IMR-90 (cell line): ENCODE results near the gene MPPED1. TPM values are rescaled to one million over a fixed set of nuclear protein-coding genes. Genes with fewer than 3 reads are reported as not detected.

Experiments
- ATAC-seq: fragments of 200-7000 bp; cut with Tn5 transposase; 2 replicates; pipeline ENCODE4 v1.9.1; 2020; ENCODE audit warnings: low read depth, mild to moderate bottlenecking, moderate library complexity
- BruUV-seq: library from RNA; stranded (reverse); fragments of 400-500 nt; replicated peaks from 2 replicates; lab custom pipeline; 2021; lab: Mats Ljungman, UMichigan
- CTCF ChIA-PET: fragments of 300-600 bp; formaldehyde crosslinking; extraction: SDS; loops from one replicate; lab custom pipeline; 2021; ENCODE audit warnings: antibody characterized with exemption; lab: Yijun Ruan, JAX
- POLR2A ChIA-PET: fragments of 300-600 bp; sonication (Branson Sonifier 250); formaldehyde crosslinking; loops from one replicate; lab custom pipeline; 2022; ENCODE audit warnings: antibody characterized with exemption; ENCODE audit not compliant: unreplicated experiment; lab: Charles Lee
- DNase-seq: peaks from one replicate; pipeline ENCODE4 v3.0.0; 2013
- H2AFZ ChIP-seq: replicated peaks from 2 replicates; pipeline ENCODE3; 2013; ENCODE audit warnings: low read length, mild to moderate bottlenecking; ENCODE audit not compliant: poor library complexity
- H2AK5ac ChIP-seq: 2 replicates; pipeline ENCODE4 v1.6.1; 2013; ENCODE audit warnings: low read depth, low read length, inconsistent platforms
- H2AK9ac ChIP-seq: replicated peaks from 2 replicates; pipeline ENCODE3; 2013; ENCODE audit warnings: mild to moderate bottlenecking, low read depth, low read length, moderate library complexity; ENCODE audit not compliant: poor library complexity
- H2BK120ac ChIP-seq: 2 replicates; pipeline ENCODE4 v1.6.1; 2013; ENCODE audit warnings: low read depth, low read length, inconsistent platforms
- H2BK15ac ChIP-seq: 3 replicates; pipeline ENCODE4 v1.6.1; 2013; ENCODE audit warnings: low read depth, low read length, inconsistent platforms
- H2BK20ac ChIP-seq: 2 replicates; pipeline ENCODE4 v1.6.1; 2013; ENCODE audit warnings: low read depth, mild to moderate bottlenecking, inconsistent platforms, low read length, moderate library complexity
- H2BK5ac ChIP-seq: 2 replicates; pipeline ENCODE4 v1.6.1; 2013; ENCODE audit warnings: mild to moderate bottlenecking, low read depth, low read length, inconsistent platforms; ENCODE audit not compliant: poor library complexity, severe bottlenecking
- H3K14ac ChIP-seq: replicated peaks from 2 replicates; pipeline ENCODE4 v1.6.1; 2013; ENCODE audit warnings: low read depth, low read length, inconsistent platforms
- H3K18ac ChIP-seq: 2 replicates; pipeline ENCODE4 v1.6.1; 2013; ENCODE audit warnings: low read depth, low read length, control low read depth
- H3K23ac ChIP-seq: 2 replicates; pipeline ENCODE4 v1.6.1; 2013; ENCODE audit warnings: low read depth, low read length, inconsistent platforms
- H3K27ac ChIP-seq: 2 replicates; pipeline ENCODE4 v1.5.1; 2013; ENCODE audit warnings: mild to moderate bottlenecking, control low read depth, low read length; ENCODE audit not compliant: insufficient read depth
- H3K27me3 ChIP-seq: 2 replicates; pipeline ENCODE4 v1.6.1; 2013; ENCODE audit warnings: low read length; ENCODE audit not compliant: control insufficient read depth, insufficient read depth
- H3K36me3 ChIP-seq: 2 replicates; pipeline ENCODE4 v1.6.1; 2013; ENCODE audit warnings: low read length, mixed read lengths; ENCODE audit not compliant: control insufficient read depth, insufficient read depth
- H3K4ac ChIP-seq: 2 replicates; pipeline ENCODE4 v1.6.1; 2013; ENCODE audit warnings: low read depth, low read length, inconsistent platforms
- H3K4me1 ChIP-seq: 2 replicates; pipeline ENCODE4 v1.6.1; 2013; ENCODE audit warnings: low read length, mixed read lengths; ENCODE audit not compliant: control insufficient read depth, insufficient read depth
- H3K4me2 ChIP-seq: 2 replicates; pipeline ENCODE4 v1.6.1; 2013; ENCODE audit warnings: low read depth, mild to moderate bottlenecking, control low read depth, low read length, moderate library complexity
- H3K4me3 ChIP-seq: 2 replicates; pipeline ENCODE4 v1.5.1; 2013; ENCODE audit warnings: low read depth, mild to moderate bottlenecking, control low read depth, low read length, moderate library complexity; ENCODE audit not compliant: insufficient read depth
- H3K56ac ChIP-seq: 2 replicates; pipeline ENCODE4 v1.6.1; 2013; ENCODE audit warnings: low read length, inconsistent platforms; ENCODE audit not compliant: insufficient read depth; ENCODE audit errors: extremely low read depth
- H3K79me1 ChIP-seq, 2 experiments: 2 replicates each; pipeline ENCODE4 v1.6.1; 2013; ENCODE audit warnings: low read length in 2 of 2, inconsistent platforms in 1 of 2, low read depth in 1 of 2
- H3K9ac ChIP-seq: 2 replicates; pipeline ENCODE4 v1.6.1; 2013; ENCODE audit warnings: low read depth, low read length, control low read depth
- H3K9me1 ChIP-seq: 2 replicates; pipeline ENCODE4 v1.6.1; 2013; ENCODE audit warnings: low read length, inconsistent platforms; ENCODE audit not compliant: insufficient read depth
- H3K9me3 ChIP-seq: 2 replicates; pipeline ENCODE4 v1.6.1; 2013; ENCODE audit warnings: low read length; ENCODE audit not compliant: control insufficient read depth, insufficient read depth
- H4K20me1 ChIP-seq: 2 replicates; pipeline ENCODE4 v1.6.1; 2013; ENCODE audit warnings: low read length, inconsistent platforms; ENCODE audit not compliant: insufficient read depth
- H4K5ac ChIP-seq: 2 replicates; pipeline ENCODE4 v1.6.1; 2013; ENCODE audit warnings: mild to moderate bottlenecking, low read depth, low read length, control low read depth
- H4K8ac ChIP-seq, 2 experiments: 2 replicates each; pipeline ENCODE4 v1.6.1; 2013; ENCODE audit warnings: low read depth in 2 of 2, low read length in 2 of 2, control low read depth in 1 of 2, inconsistent platforms in 1 of 2
- H4K91ac ChIP-seq: 2 replicates; pipeline ENCODE4 v1.6.1; 2013; ENCODE audit warnings: low read depth, low read length, inconsistent platforms; ENCODE audit not compliant: insufficient read depth
- BHLHE40 ChIP-seq: fragments of 150-350 bp; IDR thresholded peaks from 2 replicates; pipeline ENCODE4 v1.6.1; 2016; ENCODE audit warnings: mild to moderate bottlenecking, low read depth, low read length
- CEBPB ChIP-seq: IDR thresholded peaks from 2 replicates; pipeline ENCODE4 v1.6.1; 2012; ENCODE audit warnings: low read depth, low read length, improper control_type of control experiment
- CHD1 ChIP-seq: IDR thresholded peaks from 2 replicates; pipeline ENCODE4 v1.6.1; 2012; ENCODE audit warnings: low read depth, low read length, improper control_type of control experiment
- CTCF ChIP-seq: conservative IDR thresholded peaks from 2 replicates; pipeline ENCODE4 v1.5.1; 2012; ENCODE audit warnings: mild to moderate bottlenecking, low read depth, low read length, improper control_type of control experiment
- FOS ChIP-seq: fragments of 150-350 bp; IDR thresholded peaks from 2 replicates; pipeline ENCODE4 v1.6.1; 2016; ENCODE audit warnings: low read depth, low read length
- MAFK ChIP-seq: IDR thresholded peaks from 2 replicates; pipeline ENCODE4 v1.6.1; 2012; ENCODE audit warnings: low read depth, low read length, improper control_type of control experiment
- MAZ ChIP-seq: IDR thresholded peaks from 2 replicates; pipeline ENCODE4 v1.6.1; 2012; ENCODE audit warnings: low read depth, mild to moderate bottlenecking, low read length, improper control_type of control experiment, moderate library complexity, borderline replicate concordance
- MXI1 ChIP-seq: IDR thresholded peaks from 2 replicates; pipeline ENCODE4 v1.6.1; 2012; ENCODE audit warnings: low read depth, mild to moderate bottlenecking, low read length, moderate library complexity, borderline replicate concordance
- NFE2L2 ChIP-seq: fragments of 150-350 bp; IDR thresholded peaks from 2 replicates; pipeline ENCODE4 v1.6.1; 2016; ENCODE audit warnings: low read depth, mild to moderate bottlenecking, low read length
- POLR2A ChIP-seq: IDR thresholded peaks from 2 replicates; pipeline ENCODE4 v1.6.1; 2012; ENCODE audit warnings: mild to moderate bottlenecking, low read depth, low read length
- RAD21 ChIP-seq: IDR thresholded peaks from 2 replicates; pipeline ENCODE4 v1.6.1; 2012; ENCODE audit warnings: low read length, improper control_type of control experiment
- RCOR1 ChIP-seq: IDR thresholded peaks from 2 replicates; pipeline ENCODE4 v1.6.1; 2012; ENCODE audit warnings: mild to moderate bottlenecking, low read length, improper control_type of control experiment; ENCODE audit not compliant: insufficient replicate concordance
- RFX5 ChIP-seq: IDR thresholded peaks from 2 replicates; pipeline ENCODE4 v1.8.0; 2012; ENCODE audit warnings: low read depth, mild to moderate bottlenecking, low read length, moderate library complexity
- SMC3 ChIP-seq: fragments of 150-350 bp; IDR thresholded peaks from 2 replicates; pipeline ENCODE4 v1.6.1; 2016; ENCODE audit warnings: low read depth, mild to moderate bottlenecking, antibody characterized with exemption, low read length, moderate library complexity
- USF2 ChIP-seq: fragments of 150-350 bp; IDR thresholded peaks from 2 replicates; pipeline ENCODE4 v1.6.1; 2017; ENCODE audit warnings: mild to moderate bottlenecking, antibody characterized with exemption, low read length, low read depth
- WGBS, 2 experiments: methylation state at CpG; one replicate each; pipeline versions ENCODE4 v1.1.5 to v1.1.7; 2013; ENCODE audit warnings: missing lambda C conversion rate in 2 of 2; ENCODE audit not compliant: insufficient read length in 1 of 2; ENCODE audit errors: extremely low coverage in 2 of 2; 5-methylcytosine and 5-hydroxymethylcytosine counted together
- dilution Hi-C: fragments of 300-500 bp; cut with HindIII; formaldehyde crosslinking; loops from one replicate; pipeline ENCODE4 v1.14.3; 2018; ENCODE audit warnings: low sequenced_read_pairs; ENCODE audit not compliant: unreplicated experiment
- in situ Hi-C: fragments of 300-500 bp; cut with MboI; formaldehyde crosslinking; loops from 3 replicates; pipeline ENCODE4 v1.14.3; 2019; ENCODE audit warnings: low sequenced_read_pairs, inconsistent platforms, mixed read lengths
- intact Hi-C: fragments of 100-400 bp; cut with micrococcal nuclease; formaldehyde crosslinking; loops from 2 replicates; pipeline ENCODE4 v1.10.0; 2022
- polyA plus RNA-seq, 3 experiments: library from polyadenylated mRNA; depleted of rRNA; stranded (reverse); fragments of >200 nt; gene quantifications; 2 replicates each; pipeline ENCODE4 v1.2.3, GENCODE V29; 2012; ENCODE audit warnings: low replicate concordance in 1 of 3
- total RNA-seq: library from RNA; depleted of rRNA; stranded (reverse); fragments of >200 nt; gene quantifications from 2 replicates; pipeline ENCODE4 v1.2.3, GENCODE V29; 2012
- TF ChIP-seq, protein P1 (sequence below): fragments of 150-350 bp; IDR thresholded peaks from 2 replicates; pipeline ENCODE4 v1.6.1; 2016; ENCODE audit warnings: low read depth, mild to moderate bottlenecking, low read length, moderate library complexity, borderline replicate concordance

Gene MPPED1
- total and polyA plus RNA-seq, 2 of the 4 experiments (the other 2 are of a cell fraction): not detected

DNA sequence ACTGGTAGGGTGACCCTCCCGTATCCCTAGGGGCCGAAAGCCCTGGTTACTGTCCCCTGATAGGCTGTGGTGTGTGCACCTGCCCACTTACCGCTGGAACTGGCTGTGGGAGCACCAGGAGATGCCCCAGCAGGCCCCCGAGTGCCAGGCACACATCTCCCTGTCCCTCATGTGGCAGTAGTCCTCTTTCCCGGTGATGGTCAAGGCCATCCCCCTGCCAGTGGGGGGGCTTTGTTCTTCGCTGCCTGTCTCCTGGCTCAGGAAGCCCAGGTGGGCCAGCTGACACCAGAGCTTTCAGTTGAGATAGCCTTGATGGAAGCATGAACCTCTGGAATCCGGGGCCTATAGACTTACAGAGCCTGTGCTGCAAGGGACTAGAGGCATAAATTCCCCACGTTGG lies 100.5 kb downstream of the MPPED1 start:
- Histone ChIP-seq H2BK5ac (no peak overlapping the region), H3K4ac (no peak overlapping the region), H2AK9ac (no peak overlapping the region), H3K4me1 (no peaks in the 10 kb centered on the region), H3K27me3 (no peaks in the 10 kb centered on the region), H3K9me3 (peaks cover 12% of the 10 kb centered on the region), H3K4me2 (no peak overlapping the region), H4K5ac (no peak overlapping the region), H4K20me1 (no peaks in the 10 kb centered on the region), H2BK20ac (no peak overlapping the region), H3K79me1 (no peaks in the 10 kb centered on the region), H3K14ac (no peak overlapping the region), H2AFZ (no peak overlapping the region), H3K4me3 (no peak overlapping the region), H4K91ac (no peak overlapping the region), H3K36me3 (no peaks in the 10 kb centered on the region), H2AK5ac (no peak overlapping the region), H3K9ac (no peak overlapping the region), H4K8ac (no peak overlapping the region), H3K56ac (no peak overlapping the region), H2BK15ac (no peak overlapping the region), H3K18ac (no peak overlapping the region), H3K9me1 (no peaks in the 10 kb centered on the region), H2BK120ac (no peak overlapping the region), H3K27ac (no peak overlapping the region), H3K23ac (no peak overlapping the region)
- ChIA-PET POLR2A (no interaction called here), CTCF (no interaction called here)
- dilution Hi-C loops: no loop called here
- ATAC-seq (no peak), DNase-seq (no peak)
- in situ Hi-C loops: no loop called here
- TF ChIP-seq MAFK (no peak), MXI1 (no peak), RCOR1 (no peak), POLR2A (no peak), NFE2L2 (no peak), CTCF (no peak), SMC3 (no peak), BHLHE40 (no peak), CEBPB (no peak), FOS (no peak), MAZ (no peak), RAD21 (no peak), RFX5 (no peak), USF2 (no peak), CHD1 (no peak)
- TF ChIP-seq, protein P1, sequence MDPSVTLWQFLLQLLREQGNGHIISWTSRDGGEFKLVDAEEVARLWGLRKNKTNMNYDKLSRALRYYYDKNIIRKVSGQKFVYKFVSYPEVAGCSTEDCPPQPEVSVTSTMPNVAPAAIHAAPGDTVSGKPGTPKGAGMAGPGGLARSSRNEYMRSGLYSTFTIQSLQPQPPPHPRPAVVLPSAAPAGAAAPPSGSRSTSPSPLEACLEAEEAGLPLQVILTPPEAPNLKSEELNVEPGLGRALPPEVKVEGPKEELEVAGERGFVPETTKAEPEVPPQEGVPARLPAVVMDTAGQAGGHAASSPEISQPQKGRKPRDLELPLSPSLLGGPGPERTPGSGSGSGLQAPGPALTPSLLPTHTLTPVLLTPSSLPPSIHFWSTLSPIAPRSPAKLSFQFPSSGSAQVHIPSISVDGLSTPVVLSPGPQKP: no peak
- WGBS, 2 experiments: 33% methylated on average over 3 of the region's 8 CpGs; no CpG with 5 or more reads in 1 of the 2 experiments
- intact Hi-C loops: no loop called here
- BruUV-seq: no TSS peak
